NCI-H2081 (cell line): ENCODE data around the gene CARD8.

ENCODE experiments used
- DNase-seq, 2 experiments: peaks; one replicate each; lab custom pipeline; 2025; lab: John Stamatoyannopoulos, UW

CARD8 gene

GRCh38 chr19:48206397-48207093, 49.2 kb downstream of the CARD8 start:
- DNase-seq, result no peak

GRCh38 chr19:48203794-48204628, 51.7 kb downstream of the CARD8 start:
- peak; percentile 97 to 99 for DNase-seq

GRCh38 chr19:48203222-48203793, 52.4 kb downstream of the CARD8 start:
- DNase-seq, result peak in 1 of 2 experiments; percentile 37

- DNase-seq, result no peak
These were observed 58.6 kb downstream of the CARD8 start for GRCh38 chr19:48196933-48197665.

- peak; percentile 27 to 74 for DNase-seq
These were observed 59.4 kb downstream of the CARD8 start for GRCh38 chr19:48196321-48196763.

- no peak for DNase-seq
These were observed 60.6 kb downstream of the CARD8 start for GRCh38 chr19:48194844-48195830.

- DNase-seq, result no peak
These were observed 61.5 kb downstream of the CARD8 start for GRCh38 chr19:48194041-48194843.

GRCh38 chr19:48192750-48193149, 63.0 kb downstream of the CARD8 start:
- DNase-seq, result no peak

GRCh38 chr19:48190885-48191284, 64.8 kb downstream of the CARD8 start:
- no peak for DNase-seq

- DNase-seq, result peak; percentile 98 to 99
These were observed 65.3 kb downstream of the CARD8 start for GRCh38 chr19:48190288-48190884.

GRCh38 chr19:48186541-48186991, 69.1 kb downstream of the CARD8 start:
- no peak for DNase-seq

GRCh38 chr19:48186015-48186414, 69.7 kb downstream of the CARD8 start:
- no peak for DNase-seq

- DNase-seq, result no peak
These were observed 72.4 kb downstream of the CARD8 start for GRCh38 chr19:48183356-48183755.

- no peak for DNase-seq
These were observed 73.3 kb downstream of the CARD8 start for GRCh38 chr19:48182434-48182833.

- no peak for DNase-seq
These were observed 74.2 kb downstream of the CARD8 start for GRCh38 chr19:48181505-48181904.

GRCh38 chr19:48176226-48176625, 79.5 kb downstream of the CARD8 start:
- no peak for DNase-seq

- DNase-seq, result no peak
These were observed 80.1 kb downstream of the CARD8 start for GRCh38 chr19:48175578-48175977.

GRCh38 chr19:48174445-48175030, 81.2 kb downstream of the CARD8 start:
- no peak for DNase-seq

GRCh38 chr19:48171710-48172109, 84.0 kb downstream of the CARD8 start:
- no peak for DNase-seq
